GM21360 (cell line): ENCODE measurements around the gene NPIPB13.
"Not testable (repeated sequence)": the region's sequence is repeated elsewhere in the genome, so short reads cannot be mapped to it uniquely, and the experiment has no call there.

Experiments
- ATAC-seq: cut with Tn5 transposase; IDR thresholded peaks from one replicate; pipeline ENCODE4 v1.9.1; 2021; ENCODE audit warnings: mild to moderate bottlenecking, moderate library complexity; ENCODE audit not compliant: unreplicated experiment

NPIPB13 gene

GRCh38 chr16:30248379-30248778, at the start of gene NPIPB13:
Gene NPIPB13, minus strand, starts transcription at chr16:30248479. Its CDS starts 2,906 bp downstream, at chr16:30245573.
- not testable (repeated sequence) for ATAC-seq

GRCh38 chr16:30282357-30282756, 34.1 kb upstream of the NPIPB13 start:
- ATAC-seq, result not testable (repeated sequence)

GRCh38 chr16:30278523-30278922, 30.2 kb upstream of the NPIPB13 start:
- ATAC-seq, result not testable (repeated sequence)

- not testable (repeated sequence) for ATAC-seq
Observed at GRCh38 chr16:30217082-30217481, 31.2 kb downstream of the NPIPB13 start.

- ATAC-seq, result not testable (repeated sequence)
Observed at GRCh38 chr16:30211414-30211813, 36.9 kb downstream of the NPIPB13 start.

GRCh38 chr16:30209032-30209431, 39.2 kb downstream of the NPIPB13 start:
- not testable (repeated sequence) for ATAC-seq

- ATAC-seq, result not testable (repeated sequence)
Observed at GRCh38 chr16:30207063-30207704, 41.1 kb downstream of the NPIPB13 start.

GRCh38 chr16:30206252-30206651, 42.0 kb downstream of the NPIPB13 start:
- ATAC-seq, result not testable (repeated sequence)

GRCh38 chr16:30205541-30206236, 42.6 kb downstream of the NPIPB13 start:
- not testable (repeated sequence) for ATAC-seq

- ATAC-seq, result not testable (repeated sequence)
Observed at GRCh38 chr16:30199608-30200343, 48.5 kb downstream of the NPIPB13 start.

- not testable (repeated sequence) for ATAC-seq
Observed at GRCh38 chr16:30199049-30199448, 49.2 kb downstream of the NPIPB13 start, which contains the start of gene SULT1A3. Gene SULT1A3, plus strand, starts transcription at chr16:30199255. Its CDS starts 1,474 bp downstream, at chr16:30200729.
